K562 (cell line): ENCODE measurements around the gene DYNC1I2. TPM values are rescaled to one million over a fixed set of nuclear protein-coding genes. Genes with fewer than 3 reads are reported as not detected.

Experiments used
- GTF2B ChIP-seq: IDR thresholded peaks from 2 replicates; pipeline ENCODE4 v1.6.1; 2011; ENCODE audit not compliant: insufficient read length; ENCODE audit errors: extremely low read depth
- GTF2F1 ChIP-seq: IDR thresholded peaks from 2 replicates; pipeline ENCODE4 v1.6.1; 2011; ENCODE audit warnings: low read depth, low read length, improper control_type of control experiment
- LCOR ChIP-seq: sonication (generic); formaldehyde crosslinking; IDR thresholded peaks from 2 replicates; pipeline ENCODE4 v1.8.0; 2022; ENCODE audit warnings: mild to moderate bottlenecking, missing genetic modification reagents
- NR2C2 ChIP-seq, 2 experiments: fragments of 200-800 bp in 1 of 2; sonication (Bioruptor generic) in 1 of 2; sonication (generic) in 1 of 2; formaldehyde crosslinking in 1 of 2; IDR thresholded peaks; 2 replicates each; pipeline versions ENCODE4 v1.6.1 to v1.8.0; 2016 to 2022; ENCODE audit warnings: mild to moderate bottlenecking in 1 of 2, missing compliant biosample characterization in 1 of 2, missing genetic modification characterization in 1 of 2, missing genetic modification reagents in 1 of 2
- SOX6 ChIP-seq: fragments of 450-650 bp; IDR thresholded peaks from 2 replicates; pipeline ENCODE4 v1.6.1; 2014; ENCODE audit warnings: mild to moderate bottlenecking
- STAT5B ChIP-seq: fragments of 250-450 bp; sonication (Bioruptor Pico); IDR thresholded peaks from 2 replicates; pipeline ENCODE4 v1.8.0; 2021; ENCODE audit warnings: mild to moderate bottlenecking, inconsistent platforms
- TCF7 ChIP-seq: sonication (generic); IDR thresholded peaks from 2 replicates; pipeline ENCODE4 v1.6.1; 2016; ENCODE audit warnings: antibody characterized with exemption, borderline replicate concordance
- TSC22D4 ChIP-seq: fragments of 450-650 bp; IDR thresholded peaks from 2 replicates; pipeline ENCODE4 v1.6.1; 2016; ENCODE audit warnings: missing genetic modification characterization, missing biosample characterization, control low read depth
- ZBTB43 ChIP-seq: sonication (generic); formaldehyde crosslinking; IDR thresholded peaks from 2 replicates; pipeline ENCODE4 v1.8.0; 2023; ENCODE audit warnings: mild to moderate bottlenecking, missing genetic modification reagents
- ZEB2 ChIP-seq: fragments of 450-650 bp; IDR thresholded peaks from 2 replicates; pipeline ENCODE4 v1.6.1; 2016
- ZFP30 ChIP-seq: fragments of 250-450 bp; sonication (Bioruptor Pico); IDR thresholded peaks from 2 replicates; pipeline ENCODE4 v1.8.0; 2022; ENCODE audit warnings: moderate library complexity, mild to moderate bottlenecking, inconsistent platforms, borderline replicate concordance
- ZNF584 ChIP-seq: fragments of 200-800 bp; sonication (Bioruptor generic); IDR thresholded peaks from 2 replicates; pipeline ENCODE4 v1.6.1; 2016; ENCODE audit warnings: low read depth, mild to moderate bottlenecking, missing genetic modification characterization, missing compliant biosample characterization
- polyA plus RNA-seq, 8 experiments: library from polyadenylated mRNA; depleted of rRNA in 4 of 8; stranded (reverse) in 5 of 8; unstranded in 3 of 8; fragments of >200 nt; fragmentation: Nextera tagmentation in 2 of 8; fragmentation: Illumina TruSeq in 1 of 8; extraction: Ambion mirVana in 2 of 8; extraction: Trizol in 1 of 8; gene quantifications; 2 replicates each; pipeline versions ENCODE4 v1.2.1 to v1.2.3, GENCODE V29; 2011 to 2014; ENCODE audit warnings: inconsistent platforms in 1 of 8, missing spikeins in 1 of 8
- total RNA-seq, 7 experiments: library from RNA; depleted of rRNA in 6 of 7; stranded (reverse); fragments of >200 nt in 6 of 7; fragmentation: Illumina TruSeq in 2 of 7; extraction: Trizol in 2 of 7; gene quantifications; 2 replicates each; pipeline versions ENCODE4 v1.2.1 to v1.2.3, GENCODE V29; 2011 to 2021; ENCODE audit warnings: low replicate concordance in 1 of 7
- TF ChIP-seq, protein P1 (sequence below): fragments of 250-450 bp; sonication (Bioruptor Pico); IDR thresholded peaks from 2 replicates; pipeline ENCODE4 v1.9.0; 2021; ENCODE audit warnings: mild to moderate bottlenecking, inconsistent platforms
- TF ChIP-seq, protein P2 (sequence below): fragments of 450-650 bp; formaldehyde crosslinking; IDR thresholded peaks from 2 replicates; pipeline ENCODE4 v1.4.0; 2022; ENCODE audit warnings: mild to moderate bottlenecking, moderate library complexity
- TF ChIP-seq, protein P3 (sequence below): sonication (generic); formaldehyde crosslinking; IDR thresholded peaks from 2 replicates; pipeline ENCODE4 v1.5.0; 2020; ENCODE audit warnings: missing genetic modification reagents
- TF ChIP-seq, protein P4 (sequence below): fragments of 450-650 bp; IDR thresholded peaks from 2 replicates; pipeline ENCODE4 v1.6.1; 2016; ENCODE audit warnings: antibody characterized with exemption
- TF ChIP-seq, protein P5 (sequence below): fragments of 250-450 bp; sonication (Bioruptor Pico); IDR thresholded peaks from 2 replicates; pipeline ENCODE4 v1.5.0; 2021

DYNC1I2 gene
- total and polyA plus RNA-seq, 9 of the 15 experiments (the other 6 are each of a cell fraction or from before 2014, with no cell fraction given) = 59.1 to 204 (median 100) TPM

- TF ChIP-seq, protein P1, sequence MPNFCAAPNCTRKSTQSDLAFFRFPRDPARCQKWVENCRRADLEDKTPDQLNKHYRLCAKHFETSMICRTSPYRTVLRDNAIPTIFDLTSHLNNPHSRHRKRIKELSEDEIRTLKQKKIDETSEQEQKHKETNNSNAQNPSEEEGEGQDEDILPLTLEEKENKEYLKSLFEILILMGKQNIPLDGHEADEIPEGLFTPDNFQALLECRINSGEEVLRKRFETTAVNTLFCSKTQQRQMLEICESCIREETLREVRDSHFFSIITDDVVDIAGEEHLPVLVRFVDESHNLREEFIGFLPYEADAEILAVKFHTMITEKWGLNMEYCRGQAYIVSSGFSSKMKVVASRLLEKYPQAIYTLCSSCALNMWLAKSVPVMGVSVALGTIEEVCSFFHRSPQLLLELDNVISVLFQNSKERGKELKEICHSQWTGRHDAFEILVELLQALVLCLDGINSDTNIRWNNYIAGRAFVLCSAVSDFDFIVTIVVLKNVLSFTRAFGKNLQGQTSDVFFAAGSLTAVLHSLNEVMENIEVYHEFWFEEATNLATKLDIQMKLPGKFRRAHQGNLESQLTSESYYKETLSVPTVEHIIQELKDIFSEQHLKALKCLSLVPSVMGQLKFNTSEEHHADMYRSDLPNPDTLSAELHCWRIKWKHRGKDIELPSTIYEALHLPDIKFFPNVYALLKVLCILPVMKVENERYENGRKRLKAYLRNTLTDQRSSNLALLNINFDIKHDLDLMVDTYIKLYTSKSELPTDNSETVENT (CRISPR knock-in tag) = no peak
- TF ChIP-seq GTF2B (peak; percentile 73), ZBTB43 (CRISPR knock-in tag) (0 out of 2 replicates have a peak, but pooled peaks have one; percentile 39), GTF2F1 (peak; percentile 62; the same call in 1 of the 2 replicates), TSC22D4 (no peak), SOX6 (no peak), ZNF584 (CRISPR knock-in tag) (peak; percentile 92; the same call in 1 of the 2 replicates), TCF7 (peak; percentile 5; the same call in 1 of the 2 replicates), NR2C2 (CRISPR knock-in tag; IDR thresholded peaks at IDR 0.05) (no peak; the same call in 1 of the 2 replicates), NR2C2 (tag; IDR thresholded peaks at IDR 0.05) (peak; percentile 88), ZFP30 (CRISPR knock-in tag) (no peak), ZEB2 (peak; percentile 68; the same call in 1 of the 2 replicates), LCOR (CRISPR knock-in tag) (peak; percentile 82), STAT5B (CRISPR knock-in tag) (no peak)
- TF ChIP-seq, protein P2, sequence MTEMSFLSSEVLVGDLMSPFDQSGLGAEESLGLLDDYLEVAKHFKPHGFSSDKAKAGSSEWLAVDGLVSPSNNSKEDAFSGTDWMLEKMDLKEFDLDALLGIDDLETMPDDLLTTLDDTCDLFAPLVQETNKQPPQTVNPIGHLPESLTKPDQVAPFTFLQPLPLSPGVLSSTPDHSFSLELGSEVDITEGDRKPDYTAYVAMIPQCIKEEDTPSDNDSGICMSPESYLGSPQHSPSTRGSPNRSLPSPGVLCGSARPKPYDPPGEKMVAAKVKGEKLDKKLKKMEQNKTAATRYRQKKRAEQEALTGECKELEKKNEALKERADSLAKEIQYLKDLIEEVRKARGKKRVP (CRISPR knock-in tag) = 0 out of 2 replicates have a peak, but pooled peaks have one; percentile 18
- TF ChIP-seq, protein P3, sequence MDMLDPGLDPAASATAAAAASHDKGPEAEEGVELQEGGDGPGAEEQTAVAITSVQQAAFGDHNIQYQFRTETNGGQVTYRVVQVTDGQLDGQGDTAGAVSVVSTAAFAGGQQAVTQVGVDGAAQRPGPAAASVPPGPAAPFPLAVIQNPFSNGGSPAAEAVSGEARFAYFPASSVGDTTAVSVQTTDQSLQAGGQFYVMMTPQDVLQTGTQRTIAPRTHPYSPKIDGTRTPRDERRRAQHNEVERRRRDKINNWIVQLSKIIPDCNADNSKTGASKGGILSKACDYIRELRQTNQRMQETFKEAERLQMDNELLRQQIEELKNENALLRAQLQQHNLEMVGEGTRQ (CRISPR knock-in tag) = no peak; the same call in 1 of the 2 replicates
- TF ChIP-seq, protein P4, sequence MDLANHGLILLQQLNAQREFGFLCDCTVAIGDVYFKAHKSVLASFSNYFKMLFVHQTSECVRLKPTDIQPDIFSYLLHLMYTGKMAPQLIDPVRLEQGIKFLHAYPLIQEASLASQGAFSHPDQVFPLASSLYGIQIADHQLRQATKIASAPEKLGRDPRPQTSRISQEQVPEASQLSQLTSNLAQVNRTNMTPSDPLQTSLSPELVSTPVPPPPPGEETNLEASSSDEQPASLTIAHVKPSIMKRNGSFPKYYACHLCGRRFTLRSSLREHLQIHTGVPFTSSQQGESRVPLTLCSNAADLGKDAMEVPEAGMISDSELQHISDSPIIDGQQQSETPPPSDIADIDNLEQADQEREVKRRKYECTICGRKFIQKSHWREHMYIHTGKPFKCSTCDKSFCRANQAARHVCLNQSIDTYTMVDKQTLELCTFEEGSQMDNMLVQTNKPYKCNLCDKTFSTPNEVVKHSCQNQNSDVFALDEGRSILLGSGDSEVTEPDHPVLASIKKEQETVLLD = no peak; the same call in 1 of the 2 replicates
- TF ChIP-seq, protein P5, sequence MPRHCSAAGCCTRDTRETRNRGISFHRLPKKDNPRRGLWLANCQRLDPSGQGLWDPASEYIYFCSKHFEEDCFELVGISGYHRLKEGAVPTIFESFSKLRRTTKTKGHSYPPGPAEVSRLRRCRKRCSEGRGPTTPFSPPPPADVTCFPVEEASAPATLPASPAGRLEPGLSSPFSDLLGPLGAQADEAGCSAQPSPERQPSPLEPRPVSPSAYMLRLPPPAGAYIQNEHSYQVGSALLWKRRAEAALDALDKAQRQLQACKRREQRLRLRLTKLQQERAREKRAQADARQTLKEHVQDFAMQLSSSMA (CRISPR knock-in tag) = peak; percentile 72; the same call in 1 of the 2 replicates
These were observed at the start of gene DYNC1I2 (continued) for GRCh38 chr2:171687287-171688128.
